IMR-90 (cell line): ENCODE data around the gene KRT72. TPM values are rescaled to one million over a fixed set of nuclear protein-coding genes. Genes with fewer than 3 reads are reported as not detected.

Experiments used
- ATAC-seq: fragments of 200-7000 bp; cut with Tn5 transposase; 2 replicates; pipeline ENCODE4 v1.9.1; 2020; ENCODE audit warnings: low read depth, mild to moderate bottlenecking, moderate library complexity
- BruUV-seq: library from RNA; stranded (reverse); fragments of 400-500 nt; replicated peaks from 2 replicates; lab custom pipeline; 2021; lab: Mats Ljungman, UMichigan
- CTCF ChIA-PET: fragments of 300-600 bp; formaldehyde crosslinking; extraction: SDS; loops from one replicate; lab custom pipeline; 2021; ENCODE audit warnings: antibody characterized with exemption; lab: Yijun Ruan, JAX
- POLR2A ChIA-PET: fragments of 300-600 bp; sonication (Branson Sonifier 250); formaldehyde crosslinking; loops from one replicate; lab custom pipeline; 2022; ENCODE audit warnings: antibody characterized with exemption; ENCODE audit not compliant: unreplicated experiment; lab: Charles Lee
- DNase-seq: peaks from one replicate; pipeline ENCODE4 v3.0.0; 2013
- H2AFZ ChIP-seq: replicated peaks from 2 replicates; pipeline ENCODE3; 2013; ENCODE audit warnings: low read length, mild to moderate bottlenecking; ENCODE audit not compliant: poor library complexity
- H2AK5ac ChIP-seq: 2 replicates; pipeline ENCODE4 v1.6.1; 2013; ENCODE audit warnings: low read depth, low read length, inconsistent platforms
- H2AK9ac ChIP-seq: replicated peaks from 2 replicates; pipeline ENCODE3; 2013; ENCODE audit warnings: mild to moderate bottlenecking, low read depth, low read length, moderate library complexity; ENCODE audit not compliant: poor library complexity
- H2BK120ac ChIP-seq: 2 replicates; pipeline ENCODE4 v1.6.1; 2013; ENCODE audit warnings: low read depth, low read length, inconsistent platforms
- H2BK15ac ChIP-seq: 3 replicates; pipeline ENCODE4 v1.6.1; 2013; ENCODE audit warnings: low read depth, low read length, inconsistent platforms
- H2BK20ac ChIP-seq: 2 replicates; pipeline ENCODE4 v1.6.1; 2013; ENCODE audit warnings: low read depth, mild to moderate bottlenecking, inconsistent platforms, low read length, moderate library complexity
- H2BK5ac ChIP-seq: 2 replicates; pipeline ENCODE4 v1.6.1; 2013; ENCODE audit warnings: mild to moderate bottlenecking, low read depth, low read length, inconsistent platforms; ENCODE audit not compliant: poor library complexity, severe bottlenecking
- H3K14ac ChIP-seq: replicated peaks from 2 replicates; pipeline ENCODE4 v1.6.1; 2013; ENCODE audit warnings: low read depth, low read length, inconsistent platforms
- H3K18ac ChIP-seq: 2 replicates; pipeline ENCODE4 v1.6.1; 2013; ENCODE audit warnings: low read depth, low read length, control low read depth
- H3K23ac ChIP-seq: 2 replicates; pipeline ENCODE4 v1.6.1; 2013; ENCODE audit warnings: low read depth, low read length, inconsistent platforms
- H3K27ac ChIP-seq: 2 replicates; pipeline ENCODE4 v1.5.1; 2013; ENCODE audit warnings: mild to moderate bottlenecking, control low read depth, low read length; ENCODE audit not compliant: insufficient read depth
- H3K27me3 ChIP-seq: 2 replicates; pipeline ENCODE4 v1.6.1; 2013; ENCODE audit warnings: low read length; ENCODE audit not compliant: control insufficient read depth, insufficient read depth
- H3K36me3 ChIP-seq: 2 replicates; pipeline ENCODE4 v1.6.1; 2013; ENCODE audit warnings: low read length, mixed read lengths; ENCODE audit not compliant: control insufficient read depth, insufficient read depth
- H3K4ac ChIP-seq: 2 replicates; pipeline ENCODE4 v1.6.1; 2013; ENCODE audit warnings: low read depth, low read length, inconsistent platforms
- H3K4me1 ChIP-seq: 2 replicates; pipeline ENCODE4 v1.6.1; 2013; ENCODE audit warnings: low read length, mixed read lengths; ENCODE audit not compliant: control insufficient read depth, insufficient read depth
- H3K4me2 ChIP-seq: 2 replicates; pipeline ENCODE4 v1.6.1; 2013; ENCODE audit warnings: low read depth, mild to moderate bottlenecking, control low read depth, low read length, moderate library complexity
- H3K4me3 ChIP-seq: 2 replicates; pipeline ENCODE4 v1.5.1; 2013; ENCODE audit warnings: low read depth, mild to moderate bottlenecking, control low read depth, low read length, moderate library complexity; ENCODE audit not compliant: insufficient read depth
- H3K56ac ChIP-seq: 2 replicates; pipeline ENCODE4 v1.6.1; 2013; ENCODE audit warnings: low read length, inconsistent platforms; ENCODE audit not compliant: insufficient read depth; ENCODE audit errors: extremely low read depth
- H3K79me1 ChIP-seq, 2 experiments: 2 replicates each; pipeline ENCODE4 v1.6.1; 2013; ENCODE audit warnings: low read length in 2 of 2, inconsistent platforms in 1 of 2, low read depth in 1 of 2
- H3K9ac ChIP-seq: 2 replicates; pipeline ENCODE4 v1.6.1; 2013; ENCODE audit warnings: low read depth, low read length, control low read depth
- H3K9me1 ChIP-seq: 2 replicates; pipeline ENCODE4 v1.6.1; 2013; ENCODE audit warnings: low read length, inconsistent platforms; ENCODE audit not compliant: insufficient read depth
- H3K9me3 ChIP-seq: 2 replicates; pipeline ENCODE4 v1.6.1; 2013; ENCODE audit warnings: low read length; ENCODE audit not compliant: control insufficient read depth, insufficient read depth
- H4K20me1 ChIP-seq: 2 replicates; pipeline ENCODE4 v1.6.1; 2013; ENCODE audit warnings: low read length, inconsistent platforms; ENCODE audit not compliant: insufficient read depth
- H4K5ac ChIP-seq: 2 replicates; pipeline ENCODE4 v1.6.1; 2013; ENCODE audit warnings: mild to moderate bottlenecking, low read depth, low read length, control low read depth
- H4K8ac ChIP-seq, 2 experiments: 2 replicates each; pipeline ENCODE4 v1.6.1; 2013; ENCODE audit warnings: low read depth in 2 of 2, low read length in 2 of 2, control low read depth in 1 of 2, inconsistent platforms in 1 of 2
- H4K91ac ChIP-seq: 2 replicates; pipeline ENCODE4 v1.6.1; 2013; ENCODE audit warnings: low read depth, low read length, inconsistent platforms; ENCODE audit not compliant: insufficient read depth
- BHLHE40 ChIP-seq: fragments of 150-350 bp; IDR thresholded peaks from 2 replicates; pipeline ENCODE4 v1.6.1; 2016; ENCODE audit warnings: mild to moderate bottlenecking, low read depth, low read length
- CEBPB ChIP-seq: IDR thresholded peaks from 2 replicates; pipeline ENCODE4 v1.6.1; 2012; ENCODE audit warnings: low read depth, low read length, improper control_type of control experiment
- CHD1 ChIP-seq: IDR thresholded peaks from 2 replicates; pipeline ENCODE4 v1.6.1; 2012; ENCODE audit warnings: low read depth, low read length, improper control_type of control experiment
- FOS ChIP-seq: fragments of 150-350 bp; IDR thresholded peaks from 2 replicates; pipeline ENCODE4 v1.6.1; 2016; ENCODE audit warnings: low read depth, low read length
- MAFK ChIP-seq: IDR thresholded peaks from 2 replicates; pipeline ENCODE4 v1.6.1; 2012; ENCODE audit warnings: low read depth, low read length, improper control_type of control experiment
- MAZ ChIP-seq: IDR thresholded peaks from 2 replicates; pipeline ENCODE4 v1.6.1; 2012; ENCODE audit warnings: low read depth, mild to moderate bottlenecking, low read length, improper control_type of control experiment, moderate library complexity, borderline replicate concordance
- MXI1 ChIP-seq: IDR thresholded peaks from 2 replicates; pipeline ENCODE4 v1.6.1; 2012; ENCODE audit warnings: low read depth, mild to moderate bottlenecking, low read length, moderate library complexity, borderline replicate concordance
- RCOR1 ChIP-seq: IDR thresholded peaks from 2 replicates; pipeline ENCODE4 v1.6.1; 2012; ENCODE audit warnings: mild to moderate bottlenecking, low read length, improper control_type of control experiment; ENCODE audit not compliant: insufficient replicate concordance
- RFX5 ChIP-seq: IDR thresholded peaks from 2 replicates; pipeline ENCODE4 v1.8.0; 2012; ENCODE audit warnings: low read depth, mild to moderate bottlenecking, low read length, moderate library complexity
- WGBS, 2 experiments: methylation state at CpG; one replicate each; pipeline versions ENCODE4 v1.1.5 to v1.1.7; 2013; ENCODE audit warnings: missing lambda C conversion rate in 2 of 2; ENCODE audit not compliant: insufficient read length in 1 of 2; ENCODE audit errors: extremely low coverage in 2 of 2; 5-methylcytosine and 5-hydroxymethylcytosine counted together
- dilution Hi-C: fragments of 300-500 bp; cut with HindIII; formaldehyde crosslinking; loops from one replicate; pipeline ENCODE4 v1.14.3; 2018; ENCODE audit warnings: low sequenced_read_pairs; ENCODE audit not compliant: unreplicated experiment
- in situ Hi-C: fragments of 300-500 bp; cut with MboI; formaldehyde crosslinking; loops from 3 replicates; pipeline ENCODE4 v1.14.3; 2019; ENCODE audit warnings: low sequenced_read_pairs, inconsistent platforms, mixed read lengths
- intact Hi-C: fragments of 100-400 bp; cut with micrococcal nuclease; formaldehyde crosslinking; loops from 2 replicates; pipeline ENCODE4 v1.10.0; 2022
- polyA plus RNA-seq, 3 experiments: library from polyadenylated mRNA; depleted of rRNA; stranded (reverse); fragments of >200 nt; gene quantifications; 2 replicates each; pipeline ENCODE4 v1.2.3, GENCODE V29; 2012; ENCODE audit warnings: low replicate concordance in 1 of 3
- total RNA-seq: library from RNA; depleted of rRNA; stranded (reverse); fragments of >200 nt; gene quantifications from 2 replicates; pipeline ENCODE4 v1.2.3, GENCODE V29; 2012
- TF ChIP-seq, protein P1 (sequence below): conservative IDR thresholded peaks from 2 replicates; pipeline ENCODE4 v1.5.1; 2012; ENCODE audit warnings: mild to moderate bottlenecking, low read depth, low read length, improper control_type of control experiment

The KRT72 gene
- total and polyA plus RNA-seq, 2 of the 4 experiments (the other 2 are of a cell fraction) = not detected

DNA sequence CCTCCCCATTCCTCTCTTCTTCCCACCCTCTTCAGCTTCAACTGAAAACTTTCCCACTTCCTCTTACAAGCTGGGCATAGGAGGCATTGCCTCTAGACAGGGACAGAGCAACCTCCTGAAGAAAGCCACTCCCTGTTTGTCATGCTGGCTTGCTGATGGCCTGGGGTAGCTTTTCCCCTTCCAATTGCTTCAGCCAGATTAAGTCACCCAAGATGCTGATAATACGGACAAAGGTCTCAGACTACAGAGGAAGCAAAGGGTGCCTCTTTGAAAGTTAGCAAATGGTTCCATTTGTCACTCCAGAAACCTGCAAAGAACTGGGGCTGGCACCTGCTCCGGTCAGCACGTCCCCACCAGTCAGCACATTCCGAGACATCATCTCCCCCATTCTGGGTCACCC lies 44.7 kb upstream of the KRT72 start:
- Histone ChIP-seq H2BK20ac (no peak overlapping the region), H2BK15ac (no peak overlapping the region), H4K20me1 (no peaks in the 10 kb centered on the region), H2BK5ac (no peak overlapping the region), H3K18ac (no peak overlapping the region), H3K56ac (no peak overlapping the region), H3K4ac (no peak overlapping the region), H3K9ac (no peak overlapping the region), H4K5ac (no peak overlapping the region), H3K9me3 (no peaks in the 10 kb centered on the region), H3K23ac (no peak overlapping the region), H3K14ac (no peak overlapping the region), H3K27me3 (peaks cover 40% of the 10 kb centered on the region), H4K91ac (no peak overlapping the region), H2AK9ac (no peak overlapping the region), H3K4me3 (no peak overlapping the region), H2AK5ac (no peak overlapping the region), H4K8ac (no peak overlapping the region), H3K27ac (no peak overlapping the region), H3K36me3 (no peaks in the 10 kb centered on the region), H3K9me1 (no peaks in the 10 kb centered on the region), H3K4me1 (no peaks in the 10 kb centered on the region), H3K79me1 (no peaks in the 10 kb centered on the region), H2BK120ac (no peak overlapping the region), H2AFZ (no peak overlapping the region), H3K4me2 (no peak overlapping the region)
- in situ Hi-C loops (no loop called here), intact Hi-C loops (no loop called here), dilution Hi-C loops (no loop called here)
- POLR2A ChIA-PET = no interaction called here
- 21% methylated on average over 3 of the region's 4 CpGs; no CpG with 5 or more reads in 1 of the 2 experiments for WGBS, 2 experiments
- no TSS peak for BruUV-seq
- DNase-seq (no peak), ATAC-seq (no peak)
- TF ChIP-seq FOS = no peak
- no peak for TF ChIP-seq RCOR1
- no peak for TF ChIP-seq MAFK
- TF ChIP-seq, protein P1, sequence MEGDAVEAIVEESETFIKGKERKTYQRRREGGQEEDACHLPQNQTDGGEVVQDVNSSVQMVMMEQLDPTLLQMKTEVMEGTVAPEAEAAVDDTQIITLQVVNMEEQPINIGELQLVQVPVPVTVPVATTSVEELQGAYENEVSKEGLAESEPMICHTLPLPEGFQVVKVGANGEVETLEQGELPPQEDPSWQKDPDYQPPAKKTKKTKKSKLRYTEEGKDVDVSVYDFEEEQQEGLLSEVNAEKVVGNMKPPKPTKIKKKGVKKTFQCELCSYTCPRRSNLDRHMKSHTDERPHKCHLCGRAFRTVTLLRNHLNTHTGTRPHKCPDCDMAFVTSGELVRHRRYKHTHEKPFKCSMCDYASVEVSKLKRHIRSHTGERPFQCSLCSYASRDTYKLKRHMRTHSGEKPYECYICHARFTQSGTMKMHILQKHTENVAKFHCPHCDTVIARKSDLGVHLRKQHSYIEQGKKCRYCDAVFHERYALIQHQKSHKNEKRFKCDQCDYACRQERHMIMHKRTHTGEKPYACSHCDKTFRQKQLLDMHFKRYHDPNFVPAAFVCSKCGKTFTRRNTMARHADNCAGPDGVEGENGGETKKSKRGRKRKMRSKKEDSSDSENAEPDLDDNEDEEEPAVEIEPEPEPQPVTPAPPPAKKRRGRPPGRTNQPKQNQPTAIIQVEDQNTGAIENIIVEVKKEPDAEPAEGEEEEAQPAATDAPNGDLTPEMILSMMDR = no peak
- TF ChIP-seq MXI1 = no peak
- TF ChIP-seq MAZ = no peak
- TF ChIP-seq RFX5 = no peak
- TF ChIP-seq CHD1 = no peak
- TF ChIP-seq BHLHE40 = no peak
- no peak for TF ChIP-seq CEBPB
- CTCF ChIA-PET = no interaction called here
